ENCODE data around the gene ADCY3.

Gene ADCY3

DNA sequence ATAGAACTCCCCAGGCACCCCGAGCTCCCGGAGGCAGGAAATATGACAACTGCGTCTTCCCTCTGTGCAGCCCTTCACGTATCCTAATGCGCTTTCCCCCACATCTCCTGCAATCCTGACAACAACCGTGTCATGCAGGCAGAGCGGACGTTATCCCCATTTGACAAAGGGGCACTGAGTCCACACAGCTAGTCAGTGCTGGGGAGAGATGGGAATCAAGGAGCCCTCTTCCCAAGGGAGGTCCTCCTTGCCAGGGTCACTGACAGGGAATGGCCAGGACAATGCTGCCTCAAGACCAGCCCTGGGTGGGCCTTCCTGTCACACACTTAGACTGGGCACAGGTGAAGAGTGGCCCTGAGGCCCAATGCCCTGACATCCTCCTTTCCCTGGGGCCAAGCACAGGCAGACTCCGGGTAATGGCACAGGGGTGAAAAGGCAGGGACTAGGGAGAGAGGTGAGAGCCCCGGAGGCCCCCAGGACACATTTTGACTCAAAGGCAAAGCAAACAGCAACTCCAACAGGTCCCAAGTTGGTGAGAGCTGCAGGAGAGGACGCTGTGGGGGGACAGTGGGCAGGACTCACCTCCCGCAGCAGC lies 2.2 kb downstream of the ADCY3 start:
- Mint-ChIP-seq H3K36me3 (peaks cover 1% of the 10 kb centered on the region), H3K4me3 (peak overlapping the region; percentile 58), H3K27me3 (no peaks in the 10 kb centered on the region), H3K9me3 (no peaks in the 10 kb centered on the region), H3K27ac (no peak overlapping the region), H3K4me1 (peaks cover 34% of the 10 kb centered on the region)

DNA sequence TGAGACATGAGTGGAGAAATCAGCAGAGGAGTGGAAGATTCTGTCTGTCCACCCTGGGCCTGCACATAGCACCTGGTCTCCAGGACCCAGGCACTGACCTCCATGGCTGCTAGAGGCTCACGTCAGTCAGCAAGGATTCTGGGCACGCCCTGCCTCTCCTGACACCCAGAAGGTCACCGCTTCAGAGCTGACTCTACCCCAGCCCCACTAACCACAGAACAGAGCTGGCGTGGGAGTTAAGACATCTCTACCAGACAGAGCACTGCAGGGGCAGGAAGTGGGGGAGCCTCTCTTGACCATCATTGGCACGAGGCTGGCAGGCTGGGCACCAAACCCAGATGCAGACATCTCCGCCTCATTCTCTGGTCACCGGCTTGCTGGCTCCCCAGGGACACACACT lies 3.0 kb downstream of the ADCY3 start:
- no peaks in the 10 kb centered on the region for H3K9me3 Mint-ChIP-seq
- peaks cover 3% of the 10 kb centered on the region for H3K36me3 Mint-ChIP-seq
- no peak overlapping the region for H3K27ac Mint-ChIP-seq
- no peak overlapping the region for H3K4me3 Mint-ChIP-seq
- peaks cover 34% of the 10 kb centered on the region for H3K4me1 Mint-ChIP-seq
- no peaks in the 10 kb centered on the region for H3K27me3 Mint-ChIP-seq

GRCh38 chr2:24915796-24916195 lies 4.2 kb downstream of the ADCY3 start:
- no peak overlapping the region for H3K27ac Mint-ChIP-seq
- H3K27me3 Mint-ChIP-seq, result no peaks in the 10 kb centered on the region
- H3K4me3 Mint-ChIP-seq, result no peak overlapping the region
- H3K9me3 Mint-ChIP-seq, result no peaks in the 10 kb centered on the region
- H3K36me3 Mint-ChIP-seq, result peaks cover 7% of the 10 kb centered on the region
- H3K4me1 Mint-ChIP-seq, result peaks cover 30% of the 10 kb centered on the region

- no peaks in the 10 kb centered on the region for H3K27me3 Mint-ChIP-seq
- no peak overlapping the region for H3K4me3 Mint-ChIP-seq
- no peaks in the 10 kb centered on the region for H3K9me3 Mint-ChIP-seq
- no peak overlapping the region for H3K27ac Mint-ChIP-seq
- peaks cover 8% of the 10 kb centered on the region for H3K36me3 Mint-ChIP-seq
- peaks cover 27% of the 10 kb centered on the region for H3K4me1 Mint-ChIP-seq
Measured at GRCh38 chr2:24915175-24915574, 4.9 kb downstream of the ADCY3 start.

GRCh38 chr2:24914713-24915112 lies 5.3 kb downstream of the ADCY3 start:
- Mint-ChIP-seq H3K36me3 (peaks cover 10% of the 10 kb centered on the region), H3K27ac (no peak overlapping the region), H3K27me3 (no peaks in the 10 kb centered on the region), H3K4me3 (no peak overlapping the region), H3K9me3 (no peaks in the 10 kb centered on the region), H3K4me1 (peaks cover 27% of the 10 kb centered on the region)

DNA sequence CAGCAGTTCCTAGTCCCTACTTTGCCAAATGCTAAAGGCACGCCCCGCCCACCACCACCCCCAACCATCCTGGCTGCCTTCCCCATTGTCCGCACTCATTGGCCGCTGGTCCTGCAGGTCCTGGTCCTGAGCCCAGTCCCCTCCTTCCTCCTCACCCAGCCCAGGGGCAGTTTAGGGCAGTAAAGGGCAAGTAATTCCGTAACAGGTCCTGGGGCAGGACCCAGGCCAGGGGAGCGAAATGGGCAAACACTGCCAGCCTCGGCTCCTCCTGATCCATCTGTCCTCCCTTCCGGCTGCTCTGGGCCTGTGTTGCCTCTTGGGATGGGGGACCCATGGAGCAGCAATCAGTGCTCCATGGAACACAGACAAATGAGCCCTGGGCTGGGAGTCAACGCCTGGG lies 6.1 kb downstream of the ADCY3 start:
- Mint-ChIP-seq H3K36me3 (peaks cover 11% of the 10 kb centered on the region), H3K27me3 (no peaks in the 10 kb centered on the region), H3K4me3 (no peak overlapping the region), H3K27ac (no peak overlapping the region), H3K4me1 (peaks cover 23% of the 10 kb centered on the region), H3K9me3 (no peaks in the 10 kb centered on the region)

DNA sequence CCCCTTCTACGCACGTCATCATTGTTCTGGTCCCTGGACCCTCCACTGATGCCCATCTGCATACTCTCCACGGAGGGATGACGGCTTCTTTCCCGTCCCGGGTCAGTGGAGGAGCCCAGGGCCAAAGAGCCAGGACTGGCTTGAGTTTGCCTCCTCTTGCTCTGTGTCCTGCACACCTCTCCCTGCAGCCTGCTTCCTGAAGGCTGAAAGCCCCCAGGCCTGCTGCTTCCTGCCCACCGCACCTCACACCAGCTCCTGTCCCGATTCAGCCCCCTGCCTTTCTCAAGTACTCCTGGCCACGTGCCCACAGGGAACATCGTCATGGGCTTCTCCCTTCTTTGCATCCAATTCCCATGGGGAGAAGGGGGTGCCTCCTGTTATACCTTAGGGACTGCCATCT lies 7.1 kb downstream of the ADCY3 start:
- Mint-ChIP-seq H3K9me3 (no peaks in the 10 kb centered on the region), H3K4me1 (peaks cover 15% of the 10 kb centered on the region), H3K36me3 (peaks cover 9% of the 10 kb centered on the region), H3K27ac (no peak overlapping the region), H3K4me3 (no peak overlapping the region), H3K27me3 (no peaks in the 10 kb centered on the region)

- Mint-ChIP-seq H3K4me1 (peaks cover 10% of the 10 kb centered on the region), H3K27me3 (no peaks in the 10 kb centered on the region), H3K27ac (no peak overlapping the region), H3K4me3 (no peak overlapping the region), H3K9me3 (no peaks in the 10 kb centered on the region), H3K36me3 (peaks cover 9% of the 10 kb centered on the region)
Measured at GRCh38 chr2:24912523-24912922, 7.5 kb downstream of the ADCY3 start.

DNA sequence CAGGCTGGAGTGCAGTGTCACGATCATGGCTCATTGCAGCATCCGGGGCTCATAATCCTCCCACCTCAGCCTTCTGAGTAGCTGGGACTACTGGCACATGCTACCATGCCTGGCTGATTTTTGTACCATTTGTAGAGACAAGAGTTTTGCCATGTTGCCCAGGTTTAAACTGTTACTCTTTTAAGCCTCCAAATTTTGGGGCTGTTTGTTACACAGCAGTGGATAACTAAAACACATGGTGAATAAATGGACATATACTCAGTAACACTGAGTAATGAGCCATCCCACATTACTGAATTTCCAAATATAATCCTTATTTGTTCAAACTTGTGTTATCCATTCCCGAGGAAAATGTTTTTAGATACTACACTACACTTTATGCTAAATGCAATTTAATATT lies 9.8 kb downstream of the ADCY3 start:
- Mint-ChIP-seq H3K36me3 (peaks cover 12% of the 10 kb centered on the region), H3K9me3 (no peaks in the 10 kb centered on the region), H3K4me3 (no peak overlapping the region), H3K27me3 (no peaks in the 10 kb centered on the region), H3K4me1 (peaks cover 7% of the 10 kb centered on the region), H3K27ac (no peak overlapping the region)

DNA sequence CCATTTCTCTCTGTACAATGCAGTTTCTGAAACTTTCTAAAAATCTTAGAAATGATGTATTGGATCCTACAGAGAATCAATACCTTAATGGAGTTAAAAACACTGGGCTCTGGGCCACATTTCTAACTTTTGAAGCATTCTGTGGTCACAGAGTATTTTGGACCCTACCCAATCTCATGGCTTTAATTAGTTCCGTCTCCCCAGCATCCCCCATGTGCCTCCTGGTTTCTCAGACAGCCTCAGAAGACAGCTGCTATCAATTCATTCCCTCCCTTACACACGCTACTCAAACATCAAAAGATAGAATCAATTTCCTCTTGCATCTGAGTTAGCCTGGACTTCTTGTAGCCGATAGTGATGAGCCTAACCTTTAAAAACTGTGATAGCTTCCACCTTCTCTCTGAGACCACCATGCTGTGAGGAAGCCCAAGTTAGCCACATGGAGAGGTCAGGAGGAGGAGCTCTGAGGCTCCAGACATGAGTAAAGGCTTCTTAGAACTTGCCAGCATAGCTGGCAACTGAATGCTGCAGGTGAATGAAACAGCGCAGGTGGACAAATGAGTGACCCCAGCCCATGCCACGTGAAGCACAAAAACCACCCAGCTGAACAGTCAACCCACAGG lies 10.4 kb downstream of the ADCY3 start:
- H3K9me3 Mint-ChIP-seq, result no peaks in the 10 kb centered on the region
- no peak overlapping the region for H3K4me3 Mint-ChIP-seq
- H3K4me1 Mint-ChIP-seq, result peaks cover 3% of the 10 kb centered on the region
- H3K36me3 Mint-ChIP-seq, result peaks cover 15% of the 10 kb centered on the region
- no peaks in the 10 kb centered on the region for H3K27me3 Mint-ChIP-seq
- no peak overlapping the region for H3K27ac Mint-ChIP-seq

- Mint-ChIP-seq H3K27ac (no peak overlapping the region), H3K27me3 (no peaks in the 10 kb centered on the region), H3K4me3 (no peak overlapping the region), H3K9me3 (no peaks in the 10 kb centered on the region), H3K36me3 (peaks cover 16% of the 10 kb centered on the region), H3K4me1 (peaks cover 3% of the 10 kb centered on the region)
Measured at GRCh38 chr2:24908461-24908901, 11.6 kb downstream of the ADCY3 start.

GRCh38 chr2:24907116-24907515 lies 12.9 kb downstream of the ADCY3 start:
- peaks cover 3% of the 10 kb centered on the region for H3K4me1 Mint-ChIP-seq
- no peak overlapping the region for H3K4me3 Mint-ChIP-seq
- H3K9me3 Mint-ChIP-seq, result no peaks in the 10 kb centered on the region
- H3K27me3 Mint-ChIP-seq, result no peaks in the 10 kb centered on the region
- H3K36me3 Mint-ChIP-seq, result peaks cover 21% of the 10 kb centered on the region
- no peak overlapping the region for H3K27ac Mint-ChIP-seq

DNA sequence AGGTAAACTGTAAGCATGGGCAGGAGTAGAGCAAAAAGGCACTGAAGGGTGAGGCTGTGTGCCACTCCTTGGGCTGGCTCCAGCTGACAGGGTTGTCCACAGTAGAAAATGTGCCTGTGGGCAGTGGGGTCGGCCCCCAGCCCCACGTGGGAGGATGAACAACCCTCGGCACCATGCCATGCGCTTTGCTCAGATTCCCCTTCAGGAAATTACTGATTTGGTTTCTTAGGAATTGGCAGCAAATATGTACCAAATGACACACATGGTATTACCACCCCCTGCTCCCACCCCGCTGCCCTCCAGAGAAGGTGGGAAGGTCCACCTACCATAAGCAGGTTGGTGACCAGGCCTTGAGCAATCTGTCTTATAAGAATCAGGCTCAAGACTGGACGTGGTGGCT lies 13.6 kb downstream of the ADCY3 start:
- Mint-ChIP-seq H3K9me3 (no peaks in the 10 kb centered on the region), H3K4me3 (no peak overlapping the region), H3K36me3 (peaks cover 18% of the 10 kb centered on the region), H3K27ac (no peak overlapping the region), H3K27me3 (no peaks in the 10 kb centered on the region), H3K4me1 (peaks cover 3% of the 10 kb centered on the region)

GRCh38 chr2:24903161-24904103 lies 16.6 kb downstream of the ADCY3 start:
- Mint-ChIP-seq H3K4me3 (no peak overlapping the region), H3K27ac (no peak overlapping the region), H3K9me3 (no peaks in the 10 kb centered on the region), H3K4me1 (peaks cover 3% of the 10 kb centered on the region), H3K27me3 (no peaks in the 10 kb centered on the region), H3K36me3 (peaks cover 13% of the 10 kb centered on the region)

- H3K36me3 Mint-ChIP-seq, result peaks cover 26% of the 10 kb centered on the region
- no peaks in the 10 kb centered on the region for H3K27me3 Mint-ChIP-seq
- no peak overlapping the region for H3K4me3 Mint-ChIP-seq
- H3K4me1 Mint-ChIP-seq, result no peaks in the 10 kb centered on the region
- no peak overlapping the region for H3K27ac Mint-ChIP-seq
- H3K9me3 Mint-ChIP-seq, result peaks cover 18% of the 10 kb centered on the region
Measured at GRCh38 chr2:24899361-24899910, 20.6 kb downstream of the ADCY3 start.

All from activated naive CD4-positive, alpha-beta T cell treated with anti-CD3 and anti-CD28 coated beads, Interleukin-2, amount 50 U/mL, for 24 hours (primary cell).